Measurements from ENCODE around the gene PTPRT. TPM values are rescaled to one million over a fixed set of nuclear protein-coding genes. Genes with fewer than 3 reads are reported as not detected.

PTPRT gene
- total RNA-seq, 1 experiment from 2014 or later = not detected

DNA sequence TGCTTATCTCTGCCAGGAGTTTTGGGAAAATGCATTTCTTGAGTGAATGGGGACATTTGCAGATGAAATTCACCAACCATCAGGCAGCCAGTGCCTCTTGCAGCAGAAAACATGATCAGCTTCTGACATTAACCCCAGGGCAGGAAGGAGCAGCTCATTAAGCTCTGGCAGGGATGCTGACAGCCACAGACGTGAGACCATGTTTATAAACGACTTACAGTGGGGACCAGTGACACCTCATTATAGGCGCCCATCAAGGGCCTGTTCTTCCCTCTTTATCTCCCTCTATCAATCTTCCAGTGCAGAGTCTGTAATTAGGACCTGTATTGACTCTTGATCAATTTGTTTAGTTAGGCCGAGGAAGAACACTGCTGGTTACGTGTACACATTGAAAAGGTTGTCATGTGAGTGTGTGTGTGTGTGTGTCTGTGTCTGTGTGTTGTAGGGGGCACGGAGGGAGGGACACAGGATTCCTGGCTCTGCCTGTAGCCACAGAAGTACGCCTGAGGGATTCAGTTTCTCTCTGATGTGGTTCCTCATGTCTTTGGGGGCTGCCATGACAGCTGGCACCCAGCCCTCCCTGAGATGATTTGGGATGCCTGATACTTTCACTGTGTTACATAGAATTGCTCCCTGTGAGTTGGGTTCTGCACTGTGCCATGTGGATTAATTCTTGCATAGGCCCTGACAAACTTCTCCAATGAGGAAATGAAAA is 1143.2 kb downstream of the PTPRT start:
- H3K36me3 ChIP-seq (ENCODE audit: control insufficient read depth in 1 of 2, insufficient read depth in 2 of 2, low read length in 2 of 2) = no peaks in the 10 kb centered on the region
- H3K4me1 ChIP-seq (ENCODE audit: control insufficient read depth in 1 of 2, insufficient read depth in 2 of 2, low read length in 2 of 2) = no peaks in the 10 kb centered on the region
- no peaks in the 10 kb centered on the region for H3K27me3 ChIP-seq (ENCODE audit: insufficient read depth, low read length)
- RAD21 ChIA-PET (ENCODE audit: low non-redundant PET in 1 of 2, low total read pairs in 2 of 2, uncharacterized antibody in 2 of 2, unreplicated experiment in 2 of 2) = no interaction called here
- no peak overlapping the region for H3K9ac ChIP-seq (ENCODE audit: low read length)
- POLR2A ChIA-PET = no interaction called here
- H3K4me3 ChIP-seq (replicated peaks in 1 of 2; ENCODE audit: low read depth in 1 of 2, low read length in 2 of 2) = no peak overlapping the region
- H3K9me3 ChIP-seq (ENCODE audit: control insufficient read depth in 1 of 2, insufficient read depth in 1 of 2, low read depth in 1 of 2, low read length in 2 of 2) = peaks cover 11 to 41% of the 10 kb centered on the region in 2 experiments; a peak in 2 of 4 replicates
- no peak overlapping the region for H3K4me2 ChIP-seq (ENCODE audit: low read length)
- intact Hi-C loops (cut with micrococcal nuclease) = no loop called here
- no peaks in the 10 kb centered on the region for H3K79me2 ChIP-seq (ENCODE audit: insufficient read depth, low read length)
- H3K9me2 ChIP-seq (ENCODE audit: insufficient read depth) = no peaks in the 10 kb centered on the region
- CTCF ChIA-PET = no interaction called here
- TF ChIP-seq, protein P1, sequence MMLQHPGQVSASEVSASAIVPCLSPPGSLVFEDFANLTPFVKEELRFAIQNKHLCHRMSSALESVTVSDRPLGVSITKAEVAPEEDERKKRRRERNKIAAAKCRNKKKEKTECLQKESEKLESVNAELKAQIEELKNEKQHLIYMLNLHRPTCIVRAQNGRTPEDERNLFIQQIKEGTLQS (IDR thresholded peaks at IDR 0.05) = no peak
- TF ChIP-seq ZFX (IDR thresholded peaks at IDR 0.05) (no peak), ELF1 (IDR thresholded peaks at IDR 0.05; ENCODE audit: borderline replicate concordance, low read depth) (no peak), EGR1 (IDR thresholded peaks at IDR 0.05; ENCODE audit: low read depth) (no peak), CBX3 (IDR thresholded peaks at IDR 0.05; ENCODE audit: low read depth) (no peak), TCF7L2 (IDR thresholded peaks at IDR 0.05; ENCODE audit: borderline replicate concordance, extremely low read depth, insufficient read depth, insufficient read length) (no peak), JUND (IDR thresholded peaks at IDR 0.05) (no peak), SP1 (IDR thresholded peaks at IDR 0.05; ENCODE audit: low read depth) (no peak), ZNF274 (IDR thresholded peaks at IDR 0.05; ENCODE audit: low read depth, low read length) (no peak), RAD21 (IDR thresholded peaks at IDR 0.05; ENCODE audit: low read depth) (no peak), FOSL1 (IDR thresholded peaks at IDR 0.05; ENCODE audit: low read depth) (no peak), POLR2A (IDR thresholded peaks at IDR 0.05; ENCODE audit: borderline replicate concordance, extremely low read depth, insufficient read depth, insufficient read length) (no peak), CEBPB (IDR thresholded peaks at IDR 0.05; ENCODE audit: low read depth) (no peak), EZH2 (IDR thresholded peaks at IDR 0.05) (no peak), YY1 (IDR thresholded peaks at IDR 0.05; ENCODE audit: extremely low read depth, insufficient replicate concordance, low read depth, low read length) (no peak), SRF (IDR thresholded peaks at IDR 0.05; ENCODE audit: low read depth) (no peak), SIN3A (IDR thresholded peaks at IDR 0.05; ENCODE audit: low read depth) (no peak), EZH2phosphoT487 (IDR thresholded peaks at IDR 0.05; ENCODE audit: borderline replicate concordance) (no peak)
- TF ChIP-seq, protein P2, sequence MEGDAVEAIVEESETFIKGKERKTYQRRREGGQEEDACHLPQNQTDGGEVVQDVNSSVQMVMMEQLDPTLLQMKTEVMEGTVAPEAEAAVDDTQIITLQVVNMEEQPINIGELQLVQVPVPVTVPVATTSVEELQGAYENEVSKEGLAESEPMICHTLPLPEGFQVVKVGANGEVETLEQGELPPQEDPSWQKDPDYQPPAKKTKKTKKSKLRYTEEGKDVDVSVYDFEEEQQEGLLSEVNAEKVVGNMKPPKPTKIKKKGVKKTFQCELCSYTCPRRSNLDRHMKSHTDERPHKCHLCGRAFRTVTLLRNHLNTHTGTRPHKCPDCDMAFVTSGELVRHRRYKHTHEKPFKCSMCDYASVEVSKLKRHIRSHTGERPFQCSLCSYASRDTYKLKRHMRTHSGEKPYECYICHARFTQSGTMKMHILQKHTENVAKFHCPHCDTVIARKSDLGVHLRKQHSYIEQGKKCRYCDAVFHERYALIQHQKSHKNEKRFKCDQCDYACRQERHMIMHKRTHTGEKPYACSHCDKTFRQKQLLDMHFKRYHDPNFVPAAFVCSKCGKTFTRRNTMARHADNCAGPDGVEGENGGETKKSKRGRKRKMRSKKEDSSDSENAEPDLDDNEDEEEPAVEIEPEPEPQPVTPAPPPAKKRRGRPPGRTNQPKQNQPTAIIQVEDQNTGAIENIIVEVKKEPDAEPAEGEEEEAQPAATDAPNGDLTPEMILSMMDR (IDR thresholded peaks at IDR 0.05 in 2 of 3, conservative IDR thresholded peaks at IDR 0.05 in 1 of 3; ENCODE audit: borderline replicate concordance in 1 of 3, insufficient read depth in 1 of 3, low read depth in 2 of 3, low read length in 2 of 3) = no peak
- ATAC-seq = no peak
- no peak overlapping the region for H2AFZ ChIP-seq (ENCODE audit: low read depth, low read length, poor library complexity, severe bottlenecking)
- BruUV-seq (replicated peaks) = no TSS peak
- H4K20me1 ChIP-seq (ENCODE audit: insufficient read depth) = no peaks in the 10 kb centered on the region
- H3K27ac ChIP-seq (ENCODE audit: low read depth, low read length) = no peak overlapping the region
- DNase-seq (ENCODE audit: low read depth, low spot score) = no peak

All from HCT116 (cell line).